NB4 (cell line): ENCODE data around the gene C11orf21.
"Not testable (repeated sequence)": the region's sequence is repeated elsewhere in the genome, so short reads cannot be mapped to it uniquely, and the experiment has no call there.

Source experiments
- DNase-seq: peaks from one replicate; pipeline ENCODE4 v3.0.0; 2010; ENCODE audit warnings: low read depth
- H3K4me3 ChIP-seq: one replicate; pipeline ENCODE4 v1.5.1; 2011; ENCODE audit warnings: mild to moderate bottlenecking, low read depth, low read length, moderate library complexity
- MYC ChIP-seq: IDR thresholded peaks from 2 replicates; pipeline ENCODE4 v1.6.1; 2011; ENCODE audit warnings: low read depth, low read length
- POLR2A ChIP-seq: IDR thresholded peaks from 2 replicates; pipeline ENCODE4 v1.6.1; 2011; ENCODE audit warnings: mild to moderate bottlenecking; ENCODE audit not compliant: insufficient read length; ENCODE audit errors: extremely low read depth
- TF ChIP-seq, protein P1 (sequence below): IDR thresholded peaks from 2 replicates; pipeline ENCODE4 v1.6.1; 2011; ENCODE audit warnings: low read depth, low read length
- TF ChIP-seq, protein P2 (sequence below): IDR thresholded peaks from one replicate; pipeline ENCODE4 v1.5.1; 2012; ENCODE audit warnings: low read depth, low read length

C11orf21 gene

DNA sequence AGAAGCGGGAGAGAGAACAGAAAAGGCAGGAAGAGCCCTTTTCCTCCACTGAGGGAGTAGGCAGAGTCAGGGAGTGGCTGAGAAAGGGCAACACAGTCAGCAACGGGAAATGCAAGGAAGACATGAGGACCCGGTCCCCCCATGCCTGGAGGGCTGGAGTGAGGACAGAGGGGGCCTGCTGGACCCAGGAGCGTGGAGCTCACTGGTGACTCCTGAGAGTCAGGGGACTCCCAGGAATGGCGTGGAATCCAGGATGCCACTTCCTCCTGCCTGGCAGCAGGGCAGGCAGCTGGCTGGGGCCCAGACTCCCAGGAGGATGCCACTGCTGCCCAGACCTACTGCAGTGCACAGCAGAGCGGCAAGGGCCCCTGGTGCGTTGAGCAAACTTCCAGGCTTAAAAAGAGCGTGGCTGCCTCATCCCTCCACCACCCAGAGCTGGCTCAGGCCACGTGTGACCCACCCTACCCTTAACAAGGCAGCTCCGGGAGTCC lies 11.3 kb downstream of the C11orf21 start:
- peak; percentile 13 for DNase-seq
- TF ChIP-seq MYC (no peak), POLR2A (no peak)
- TF ChIP-seq, protein P1, sequence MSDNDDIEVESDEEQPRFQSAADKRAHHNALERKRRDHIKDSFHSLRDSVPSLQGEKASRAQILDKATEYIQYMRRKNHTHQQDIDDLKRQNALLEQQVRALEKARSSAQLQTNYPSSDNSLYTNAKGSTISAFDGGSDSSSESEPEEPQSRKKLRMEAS = no peak
- TF ChIP-seq, protein P2, sequence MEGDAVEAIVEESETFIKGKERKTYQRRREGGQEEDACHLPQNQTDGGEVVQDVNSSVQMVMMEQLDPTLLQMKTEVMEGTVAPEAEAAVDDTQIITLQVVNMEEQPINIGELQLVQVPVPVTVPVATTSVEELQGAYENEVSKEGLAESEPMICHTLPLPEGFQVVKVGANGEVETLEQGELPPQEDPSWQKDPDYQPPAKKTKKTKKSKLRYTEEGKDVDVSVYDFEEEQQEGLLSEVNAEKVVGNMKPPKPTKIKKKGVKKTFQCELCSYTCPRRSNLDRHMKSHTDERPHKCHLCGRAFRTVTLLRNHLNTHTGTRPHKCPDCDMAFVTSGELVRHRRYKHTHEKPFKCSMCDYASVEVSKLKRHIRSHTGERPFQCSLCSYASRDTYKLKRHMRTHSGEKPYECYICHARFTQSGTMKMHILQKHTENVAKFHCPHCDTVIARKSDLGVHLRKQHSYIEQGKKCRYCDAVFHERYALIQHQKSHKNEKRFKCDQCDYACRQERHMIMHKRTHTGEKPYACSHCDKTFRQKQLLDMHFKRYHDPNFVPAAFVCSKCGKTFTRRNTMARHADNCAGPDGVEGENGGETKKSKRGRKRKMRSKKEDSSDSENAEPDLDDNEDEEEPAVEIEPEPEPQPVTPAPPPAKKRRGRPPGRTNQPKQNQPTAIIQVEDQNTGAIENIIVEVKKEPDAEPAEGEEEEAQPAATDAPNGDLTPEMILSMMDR = no peak
- no peak overlapping the region for H3K4me3 ChIP-seq

DNA sequence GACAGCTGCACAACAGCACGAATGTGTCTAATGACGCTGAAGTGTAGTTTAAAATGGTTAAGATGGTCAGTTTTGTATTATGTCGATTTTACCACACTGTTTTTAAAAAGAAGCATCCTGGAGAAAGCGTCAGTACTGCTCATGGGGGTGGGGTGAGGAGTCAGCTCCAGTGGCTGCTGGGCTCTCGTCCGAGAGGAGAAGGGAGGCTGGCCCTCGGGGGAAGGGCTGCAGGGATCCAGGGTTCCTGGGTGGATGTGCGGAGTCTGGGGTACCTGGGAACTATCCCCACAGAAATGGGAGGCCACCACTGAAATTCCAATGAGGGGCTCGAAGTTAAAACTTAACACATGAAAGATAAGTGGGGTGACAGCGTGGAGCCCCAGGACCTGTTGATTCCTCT lies 11.9 kb downstream of the C11orf21 start:
- no peak for DNase-seq
- TF ChIP-seq POLR2A (no peak), MYC (no peak)
- TF ChIP-seq, protein P2 = no peak
- TF ChIP-seq, protein P1 = no peak

GRCh38 chr11:2289350-2289749 lies 12.4 kb downstream of the C11orf21 start:
- H3K4me3 ChIP-seq = no peak overlapping the region
- DNase-seq = no peak
- TF ChIP-seq MYC (no peak), POLR2A (no peak)
- TF ChIP-seq, protein P1 = no peak
- TF ChIP-seq, protein P2 = no peak

More for the DNA sequence above, 11.9 kb downstream of the C11orf21 start:
- no peak overlapping the region for H3K4me3 ChIP-seq

- H3K4me3 ChIP-seq = no peak overlapping the region
- TF ChIP-seq, protein P2 = no peak
- TF ChIP-seq, protein P1 = no peak
- TF ChIP-seq POLR2A = no peak
- no peak for TF ChIP-seq MYC
- DNase-seq = no peak
These were observed 14.6 kb downstream of the C11orf21 start for GRCh38 chr11:2287091-2287490.

DNA sequence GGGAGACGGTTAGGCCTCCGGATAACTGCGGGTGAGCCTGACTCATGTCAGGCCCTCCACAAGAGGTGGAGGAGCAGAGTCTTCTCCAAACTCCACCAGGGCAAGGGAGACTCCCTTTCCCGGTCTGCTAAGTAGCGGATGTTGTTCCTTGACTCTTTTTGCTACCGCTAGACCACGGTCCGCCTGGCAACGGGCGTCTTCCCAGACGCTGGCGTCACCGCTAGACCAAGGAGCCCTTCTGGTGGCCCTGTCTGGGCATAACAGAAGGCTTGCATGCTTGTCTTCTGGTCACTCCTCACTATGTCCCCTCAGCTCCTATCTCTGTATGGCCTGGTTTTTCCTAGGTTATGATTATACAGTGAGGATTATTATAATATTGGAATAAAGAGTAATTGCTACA lies 15.4 kb downstream of the C11orf21 start:
- not testable (repeated sequence) for H3K4me3 ChIP-seq, DNase-seq

GRCh38 chr11:2280208-2280607 lies 21.5 kb downstream of the C11orf21 start:
- no peak overlapping the region for H3K4me3 ChIP-seq
- TF ChIP-seq, protein P2 = no peak
- TF ChIP-seq, protein P1 = no peak
- TF ChIP-seq MYC (no peak), POLR2A (no peak)
- DNase-seq = no peak
